ENCODE data around the gene PIH1D1. TPM values are rescaled to one million over a fixed set of nuclear protein-coding genes. Genes with fewer than 3 reads are reported as not detected.

PIH1D1 gene
- total and polyA plus RNA-seq, 2 of the 13 experiments (the other 11 are each of a cell fraction or from before 2014, with no cell fraction given): 110 to 137 TPM

GRCh38 chr19:49432141-49433073 lies 19.2 kb downstream of the PIH1D1 start:
- no peaks in the 10 kb centered on the region for H3K36me3 ChIP-seq (replicated peaks in 1 of 2; ENCODE audit: control insufficient read depth in 1 of 2, insufficient read depth in 2 of 2, low read length in 2 of 2)
- FAIRE-seq: no peak
- in situ Hi-C loops (cut with HindIII; ENCODE audit: extremely low pct_ligation_motif_present, low pct_unique_long_range_greater_than_20kb): no loop called here
- H3K4me3 ChIP-seq (replicated peaks in 1 of 3; ENCODE audit: insufficient read depth in 1 of 3, low read depth in 2 of 3, low read length in 3 of 3): no peak overlapping the region
- 44% methylated on average over 43 of the region's 63 CpGs for WGBS (ENCODE audit: low lambda C conversion rate)
- intact Hi-C loops (cut with micrococcal nuclease; ENCODE audit: unreplicated experiment): no loop called here
- no peak for DNase-seq (ENCODE audit: low spot score)
- ChIA-PET POLR2A (no interaction called here), CTCF (ENCODE audit: low intra/inter-chr PET ratio, low total read pairs) (no interaction called here)
- peaks cover 7 to 85% of the 10 kb centered on the region in 2 experiments; a peak in 4 of 5 replicates for H3K27me3 ChIP-seq (ENCODE audit: control insufficient read depth in 1 of 2, insufficient read depth in 2 of 2, low read length in 2 of 2)
- H3K79me2 ChIP-seq (ENCODE audit: insufficient read depth, low read length): no peaks in the 10 kb centered on the region
- no peak for ATAC-seq
- no peaks in the 10 kb centered on the region for H4K20me1 ChIP-seq (ENCODE audit: insufficient read depth, low read length)
- TF ChIP-seq ZGPAT (CRISPR knock-in tag; IDR thresholded peaks at IDR 0.05) (no peak), EZH2 (conservative IDR thresholded peaks at IDR 0.05; ENCODE audit: low read depth, low read length) (0 out of 2 replicates have a peak, but pooled peaks have one; percentile 56), REST (IDR thresholded peaks at IDR 0.05; ENCODE audit: borderline replicate concordance in 1 of 2, low read depth in 1 of 2, low read length in 2 of 2) (no peak), ZNF841 (CRISPR knock-in tag; IDR thresholded peaks at IDR 0.05; ENCODE audit: borderline replicate concordance) (no peak), PHF21A (CRISPR knock-in tag; IDR thresholded peaks at IDR 0.05) (no peak), ZUFSP (CRISPR knock-in tag; IDR thresholded peaks at IDR 0.05; ENCODE audit: borderline replicate concordance) (no peak), MIER2 (CRISPR knock-in tag; IDR thresholded peaks at IDR 0.05) (no peak)
- BruUV-seq (replicated peaks): no TSS peak
- no peaks in the 10 kb centered on the region for H3K9me3 ChIP-seq (ENCODE audit: low read length)
- H2AFZ ChIP-seq (ENCODE audit: low read length): no peak overlapping the region
- H3K4me1 ChIP-seq (ENCODE audit: insufficient read depth, low read length): peaks cover 10% of the 10 kb centered on the region
- H3K4me2 ChIP-seq (ENCODE audit: low read depth, low read length): no peak overlapping the region
- no peak overlapping the region for H3K9ac ChIP-seq (ENCODE audit: insufficient read depth, low read depth, low read length)
- no peak overlapping the region for H3K27ac ChIP-seq (ENCODE audit: extremely low read length, insufficient read depth, low read length)
